Ishikawa (cell line): ENCODE results near the gene CLCN4.

Experiments
- EP300 ChIP-seq: IDR thresholded peaks from 2 replicates; pipeline ENCODE4 v1.6.1; 2012; ENCODE audit warnings: borderline replicate concordance
- TAF1 ChIP-seq: IDR thresholded peaks from 2 replicates; pipeline ENCODE4 v1.6.1; 2012; ENCODE audit warnings: low read depth, mild to moderate bottlenecking
- YY1 ChIP-seq: IDR thresholded peaks from 2 replicates; pipeline ENCODE4 v1.6.1; 2012; ENCODE audit warnings: low read depth
- ZBTB7A ChIP-seq: IDR thresholded peaks from 2 replicates; pipeline ENCODE4 v1.6.1; 2012; ENCODE audit warnings: low read depth
- TF ChIP-seq, protein P1 (sequence below): IDR thresholded peaks from 2 replicates; pipeline ENCODE4 v1.6.1; 2012; ENCODE audit warnings: low read depth, mild to moderate bottlenecking
- TF ChIP-seq, protein P2 (sequence below): IDR thresholded peaks from 2 replicates; pipeline ENCODE4 v1.6.1; 2012

DNA sequence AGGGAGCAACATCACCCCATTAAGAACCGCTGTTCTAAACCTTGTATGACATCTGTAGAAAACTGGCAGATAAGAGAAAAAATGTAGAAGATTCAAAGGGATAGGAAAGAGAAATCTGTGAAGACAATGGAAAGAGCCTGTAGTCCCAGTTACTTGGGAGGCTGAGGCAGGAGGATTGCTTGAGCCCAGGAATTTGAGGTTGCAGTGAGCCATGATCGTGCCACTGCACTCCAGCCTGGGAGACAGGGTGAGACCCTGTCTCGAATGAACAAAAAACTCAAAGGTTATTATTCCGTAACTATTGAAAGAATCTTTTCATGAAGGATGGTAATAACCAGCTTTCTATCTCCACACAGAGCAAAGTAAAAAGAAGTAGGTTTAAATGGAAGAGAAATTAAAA is 1.6 kb upstream of the CLCN4 start:
- no peak for TF ChIP-seq YY1
- no peak for TF ChIP-seq EP300
- no peak for TF ChIP-seq TAF1
- TF ChIP-seq, protein P1, sequence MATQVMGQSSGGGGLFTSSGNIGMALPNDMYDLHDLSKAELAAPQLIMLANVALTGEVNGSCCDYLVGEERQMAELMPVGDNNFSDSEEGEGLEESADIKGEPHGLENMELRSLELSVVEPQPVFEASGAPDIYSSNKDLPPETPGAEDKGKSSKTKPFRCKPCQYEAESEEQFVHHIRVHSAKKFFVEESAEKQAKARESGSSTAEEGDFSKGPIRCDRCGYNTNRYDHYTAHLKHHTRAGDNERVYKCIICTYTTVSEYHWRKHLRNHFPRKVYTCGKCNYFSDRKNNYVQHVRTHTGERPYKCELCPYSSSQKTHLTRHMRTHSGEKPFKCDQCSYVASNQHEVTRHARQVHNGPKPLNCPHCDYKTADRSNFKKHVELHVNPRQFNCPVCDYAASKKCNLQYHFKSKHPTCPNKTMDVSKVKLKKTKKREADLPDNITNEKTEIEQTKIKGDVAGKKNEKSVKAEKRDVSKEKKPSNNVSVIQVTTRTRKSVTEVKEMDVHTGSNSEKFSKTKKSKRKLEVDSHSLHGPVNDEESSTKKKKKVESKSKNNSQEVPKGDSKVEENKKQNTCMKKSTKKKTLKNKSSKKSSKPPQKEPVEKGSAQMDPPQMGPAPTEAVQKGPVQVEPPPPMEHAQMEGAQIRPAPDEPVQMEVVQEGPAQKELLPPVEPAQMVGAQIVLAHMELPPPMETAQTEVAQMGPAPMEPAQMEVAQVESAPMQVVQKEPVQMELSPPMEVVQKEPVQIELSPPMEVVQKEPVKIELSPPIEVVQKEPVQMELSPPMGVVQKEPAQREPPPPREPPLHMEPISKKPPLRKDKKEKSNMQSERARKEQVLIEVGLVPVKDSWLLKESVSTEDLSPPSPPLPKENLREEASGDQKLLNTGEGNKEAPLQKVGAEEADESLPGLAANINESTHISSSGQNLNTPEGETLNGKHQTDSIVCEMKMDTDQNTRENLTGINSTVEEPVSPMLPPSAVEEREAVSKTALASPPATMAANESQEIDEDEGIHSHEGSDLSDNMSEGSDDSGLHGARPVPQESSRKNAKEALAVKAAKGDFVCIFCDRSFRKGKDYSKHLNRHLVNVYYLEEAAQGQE = no peak
- TF ChIP-seq, protein P2, sequence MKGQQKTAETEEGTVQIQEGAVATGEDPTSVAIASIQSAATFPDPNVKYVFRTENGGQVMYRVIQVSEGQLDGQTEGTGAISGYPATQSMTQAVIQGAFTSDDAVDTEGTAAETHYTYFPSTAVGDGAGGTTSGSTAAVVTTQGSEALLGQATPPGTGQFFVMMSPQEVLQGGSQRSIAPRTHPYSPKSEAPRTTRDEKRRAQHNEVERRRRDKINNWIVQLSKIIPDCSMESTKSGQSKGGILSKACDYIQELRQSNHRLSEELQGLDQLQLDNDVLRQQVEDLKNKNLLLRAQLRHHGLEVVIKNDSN = no peak
- TF ChIP-seq ZBTB7A = no peak
